Measurements from ENCODE around the gene CD44.

CD44 gene

GRCh38 chr11:35239471-35240075 is 100.6 kb downstream of the CD44 start:
- Histone ChIP-seq H4K20me1 (ENCODE audit: control insufficient read depth, insufficient read depth, low read depth, low read length) (no peaks in the 10 kb centered on the region), H3K36me3 (ENCODE audit: control insufficient read depth, low read length) (no peaks in the 10 kb centered on the region), H3K9me2 (replicated peaks; ENCODE audit: control insufficient read depth, low read length) (no peaks in the 10 kb centered on the region), H3K4me1 (ENCODE audit: control insufficient read depth, low read length) (0 out of 2 replicates have a peak, but pooled peaks cover 4% of the 10 kb centered on the region), H3K9me3 (ENCODE audit: control insufficient read depth, insufficient read depth, low read length) (no peaks in the 10 kb centered on the region), H3K4me3 (ENCODE audit: low read length) (no peak overlapping the region), H3K79me2 (ENCODE audit: control insufficient read depth, low read length) (no peaks in the 10 kb centered on the region), H3K4me2 (ENCODE audit: low read length) (no peak overlapping the region), H3F3A (ENCODE audit: control insufficient read depth, insufficient read depth) (no peaks in the 10 kb centered on the region), H3K27me3 (ENCODE audit: control insufficient read depth, low read length) (peaks cover 12% of the 10 kb centered on the region), H3K27ac (ENCODE audit: low read depth, low read length) (no peak overlapping the region)
- TF ChIP-seq EZH2phosphoT487 (IDR thresholded peaks at IDR 0.05; ENCODE audit: borderline replicate concordance, low read length) (no peak), CTCF (IDR thresholded peaks at IDR 0.05; ENCODE audit: low read depth, low read length, poor library complexity, severe bottlenecking) (no peak)

GRCh38 chr11:35241083-35241482 is 102.1 kb downstream of the CD44 start:
- no peaks in the 10 kb centered on the region for H3K9me2 ChIP-seq (replicated peaks; ENCODE audit: control insufficient read depth, low read length)
- 0 out of 2 replicates have a peak, but pooled peaks cover 4% of the 10 kb centered on the region for H3K4me1 ChIP-seq (ENCODE audit: control insufficient read depth, low read length)

GRCh38 chr11:35241531-35241930 is 102.6 kb downstream of the CD44 start:
- no peak overlapping the region for H3K4me2 ChIP-seq (ENCODE audit: low read length)
- H3K27me3 ChIP-seq (ENCODE audit: control insufficient read depth, low read length): peaks cover 12% of the 10 kb centered on the region
- no peaks in the 10 kb centered on the region for H3K9me3 ChIP-seq (ENCODE audit: control insufficient read depth, insufficient read depth, low read length)
- no peaks in the 10 kb centered on the region for H3K9me2 ChIP-seq (replicated peaks; ENCODE audit: control insufficient read depth, low read length)
- 0 out of 2 replicates have a peak, but pooled peaks cover 4% of the 10 kb centered on the region for H3K4me1 ChIP-seq (ENCODE audit: control insufficient read depth, low read length)
- TF ChIP-seq EZH2phosphoT487 (IDR thresholded peaks at IDR 0.05; ENCODE audit: borderline replicate concordance, low read length) (no peak), CTCF (IDR thresholded peaks at IDR 0.05; ENCODE audit: low read depth, low read length, poor library complexity, severe bottlenecking) (no peak)
- H3K27ac ChIP-seq (ENCODE audit: low read depth, low read length): no peak overlapping the region
- H3K79me2 ChIP-seq (ENCODE audit: control insufficient read depth, low read length): no peaks in the 10 kb centered on the region
- H3K36me3 ChIP-seq (ENCODE audit: control insufficient read depth, low read length): no peaks in the 10 kb centered on the region
- H4K20me1 ChIP-seq (ENCODE audit: control insufficient read depth, insufficient read depth, low read depth, low read length): no peaks in the 10 kb centered on the region
- no peaks in the 10 kb centered on the region for H3F3A ChIP-seq (ENCODE audit: control insufficient read depth, insufficient read depth)
- H3K4me3 ChIP-seq (ENCODE audit: low read length): no peak overlapping the region

More at GRCh38 chr11:35241083-35241482, 102.1 kb downstream of the CD44 start:
- H3K27ac ChIP-seq (ENCODE audit: low read depth, low read length): no peak overlapping the region
- no peaks in the 10 kb centered on the region for H3K9me3 ChIP-seq (ENCODE audit: control insufficient read depth, insufficient read depth, low read length)
- H3K4me3 ChIP-seq (ENCODE audit: low read length): no peak overlapping the region
- H3F3A ChIP-seq (ENCODE audit: control insufficient read depth, insufficient read depth): no peaks in the 10 kb centered on the region
- H3K27me3 ChIP-seq (ENCODE audit: control insufficient read depth, low read length): peaks cover 12% of the 10 kb centered on the region
- no peak overlapping the region for H3K4me2 ChIP-seq (ENCODE audit: low read length)
- H4K20me1 ChIP-seq (ENCODE audit: control insufficient read depth, insufficient read depth, low read depth, low read length): no peaks in the 10 kb centered on the region
- H3K36me3 ChIP-seq (ENCODE audit: control insufficient read depth, low read length): no peaks in the 10 kb centered on the region
- H3K79me2 ChIP-seq (ENCODE audit: control insufficient read depth, low read length): no peaks in the 10 kb centered on the region
- TF ChIP-seq EZH2phosphoT487 (IDR thresholded peaks at IDR 0.05; ENCODE audit: borderline replicate concordance, low read length): no peak
- no peak for TF ChIP-seq CTCF (IDR thresholded peaks at IDR 0.05; ENCODE audit: low read depth, low read length, poor library complexity, severe bottlenecking)
